Forelimb muscle (tissue), 1 donor: ENCODE results near the gene FAM47B. TPM values are rescaled to one million over a fixed set of nuclear protein-coding genes. Genes with fewer than 3 reads are reported as not detected.

Experiments used
- DNase-seq: peaks from one replicate; pipeline ENCODE4 v3.0.0-alpha.2; 2013; ENCODE audit warnings: low read depth
- polyA plus RNA-seq: library from polyadenylated mRNA; unstranded; fragments of 120-200 nt; gene quantifications from one replicate; pipeline ENCODE4 v1.2.1, GENCODE V29; 2013; ENCODE audit not compliant: insufficient read length

The FAM47B gene
- not detected for polyA plus RNA-seq

DNA sequence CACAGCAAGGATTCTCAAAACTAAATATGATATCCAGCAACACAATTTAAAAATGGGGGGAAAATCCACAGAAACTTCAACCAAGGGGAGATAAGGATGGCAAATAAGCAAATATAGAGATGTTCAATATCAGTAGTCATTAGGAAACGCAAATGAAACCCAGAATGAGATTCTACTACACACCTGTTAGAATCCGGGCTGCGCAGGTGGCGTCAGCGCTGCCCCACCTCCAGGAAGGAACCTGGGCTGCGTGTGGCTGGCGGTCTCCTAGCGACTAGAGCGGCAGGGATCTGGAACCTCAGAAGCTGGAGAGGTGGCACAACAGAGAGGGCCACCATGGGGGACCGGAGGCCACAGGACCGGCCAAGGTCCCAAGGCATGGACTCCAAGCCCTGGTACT is at the start of gene FAM47B:
TSS of gene FAM47B (plus strand) at position 301 of the 400 bp plus-strand sequence. CDS start at position 337, 36 bp downstream.
- DNase-seq = no peak

DNA sequence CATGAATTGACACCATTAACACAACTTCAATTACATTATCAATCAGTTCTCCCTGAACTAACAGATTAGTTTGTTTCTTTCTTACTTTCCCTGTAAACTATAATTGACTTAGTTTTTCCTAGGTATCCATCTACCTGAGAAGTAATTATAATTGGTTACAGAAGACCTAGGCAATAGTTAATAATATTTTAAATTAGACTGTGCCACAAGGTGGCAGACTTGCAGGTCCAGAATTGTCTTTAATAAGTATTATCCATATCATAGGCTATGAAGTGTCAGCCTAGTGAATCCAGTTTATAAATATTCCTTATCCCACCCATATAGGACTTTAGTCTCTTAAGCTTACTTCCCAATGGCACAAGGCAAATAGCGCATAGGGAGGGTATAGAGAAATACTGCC is 48.9 kb upstream of the FAM47B start:
- no peak for DNase-seq

DNA sequence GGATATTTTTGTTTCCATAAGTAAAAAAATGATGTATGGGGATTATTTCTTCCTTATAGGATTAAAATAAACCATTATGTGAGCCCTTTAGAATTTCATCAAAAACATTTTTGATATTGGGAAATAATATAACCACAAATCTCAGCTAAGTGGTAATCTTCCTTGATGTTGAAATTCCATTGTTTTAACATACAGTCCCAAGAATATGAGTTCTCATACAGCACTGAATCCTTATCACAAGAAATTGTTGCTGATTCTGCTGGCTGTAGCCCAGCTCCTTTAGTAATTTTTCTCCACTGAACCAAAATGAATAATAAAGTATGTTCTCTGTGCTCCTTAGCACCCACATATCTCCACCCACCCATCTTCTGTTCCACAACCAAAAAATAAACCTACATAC is 41.9 kb upstream of the FAM47B start:
- DNase-seq = no peak

DNA sequence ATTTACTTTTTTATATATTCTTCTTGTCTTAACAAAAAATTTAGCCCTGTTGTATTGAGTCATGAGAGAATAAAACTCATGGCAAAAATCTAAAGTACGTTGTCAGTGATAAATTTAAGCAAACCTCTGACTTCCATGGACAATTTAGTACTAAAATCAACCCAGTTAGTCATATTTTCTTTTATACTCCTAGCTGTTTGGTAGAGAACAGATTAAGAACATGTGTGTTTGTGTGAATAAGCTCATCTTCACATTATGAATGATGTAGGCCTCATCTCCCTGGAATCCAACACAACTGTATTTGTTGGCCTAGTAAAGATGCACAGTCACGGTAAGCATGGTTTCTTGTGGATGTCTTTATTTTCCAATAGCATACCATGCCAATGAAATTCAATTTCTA is 40.8 kb upstream of the FAM47B start:
- DNase-seq = no peak

DNA sequence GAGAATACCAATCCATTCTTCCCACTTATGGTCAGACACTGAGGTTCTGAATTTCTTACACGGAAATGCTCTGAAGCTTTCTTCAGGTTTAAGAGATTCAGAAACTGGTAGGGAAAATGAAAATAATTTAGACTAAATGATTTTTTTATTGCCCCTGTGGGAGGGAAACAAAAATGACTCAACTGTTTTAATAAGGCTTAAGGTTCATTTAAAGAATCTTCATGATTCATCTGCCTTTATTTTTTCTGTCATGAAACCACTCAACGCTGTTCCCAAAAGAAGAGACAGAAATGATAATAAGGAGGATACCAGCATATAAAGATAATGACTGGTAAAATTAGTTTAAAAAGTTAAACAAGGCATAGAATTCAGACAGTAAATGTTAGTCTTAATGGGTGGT is 39.3 kb upstream of the FAM47B start:
- DNase-seq = no peak

DNA sequence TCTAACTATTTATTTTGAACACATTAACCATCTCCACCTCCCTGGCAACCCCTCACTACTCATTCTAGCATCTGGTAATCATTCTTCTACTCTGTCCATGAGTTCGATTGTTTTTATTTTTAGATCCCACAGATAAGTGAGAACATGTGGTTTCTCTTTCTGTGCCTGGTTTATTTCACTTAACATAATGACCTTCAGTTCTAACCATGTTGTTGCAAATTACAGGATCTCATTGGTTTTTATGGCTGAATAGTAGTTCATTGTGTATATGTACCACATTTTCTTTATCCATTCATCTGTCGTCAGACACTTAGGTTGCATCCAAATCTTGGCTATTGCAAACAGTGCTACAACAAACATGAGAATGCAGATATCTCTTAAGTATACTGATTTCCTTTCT is 33.4 kb upstream of the FAM47B start:
- no peak for DNase-seq

DNA sequence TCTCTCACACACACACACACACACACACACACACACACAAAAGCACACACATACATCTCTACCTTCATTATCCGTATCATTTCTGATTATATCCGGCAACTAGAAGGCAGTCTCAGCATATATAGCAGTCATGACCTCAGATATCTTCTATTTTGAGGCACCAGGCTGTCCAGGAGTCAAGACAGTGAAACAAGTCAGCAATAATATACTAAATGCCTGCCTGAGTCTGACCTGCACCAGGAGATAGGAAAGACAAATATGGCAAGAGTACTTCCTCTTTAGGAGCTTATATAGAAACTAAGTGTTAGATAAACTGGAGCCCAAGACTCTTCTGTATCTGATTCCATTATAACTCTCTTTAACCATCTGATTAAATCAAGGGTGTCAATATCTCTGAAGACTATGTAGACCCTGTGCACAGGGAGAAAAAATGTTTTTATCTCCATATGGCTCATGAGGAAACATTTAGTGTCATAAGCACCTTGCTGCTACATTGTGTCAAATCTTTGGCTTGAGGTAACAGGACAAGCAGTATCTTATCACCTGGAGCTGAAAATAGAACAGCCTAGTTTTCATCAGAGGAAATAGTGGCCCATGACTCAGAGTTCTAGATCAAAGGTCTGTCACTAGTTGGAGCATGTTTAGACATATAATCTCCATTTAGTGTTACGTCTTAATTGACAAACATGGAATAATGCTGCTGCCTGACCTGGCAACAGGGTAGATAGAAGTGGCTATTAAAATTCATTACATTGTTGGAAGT is 27.0 kb upstream of the FAM47B start:
- no peak for DNase-seq

DNA sequence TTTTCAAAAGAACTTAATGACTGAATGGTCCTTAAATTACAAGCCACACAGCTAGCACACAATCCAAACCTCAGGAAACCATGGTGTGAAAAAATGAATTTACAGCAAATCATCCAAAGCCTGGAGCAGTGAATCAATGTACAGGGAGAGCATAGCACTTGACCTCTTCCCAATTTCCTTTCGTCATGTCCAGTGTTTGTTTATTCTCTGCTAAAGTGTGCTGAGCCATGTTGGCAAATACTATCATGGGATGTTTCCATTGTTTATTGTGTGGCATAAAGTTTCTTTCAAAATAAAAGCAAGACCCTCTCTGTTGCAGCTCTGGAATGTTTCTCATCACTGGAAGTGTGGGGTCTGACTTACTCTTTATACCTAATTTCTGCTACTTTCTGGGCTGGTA is 25.4 kb upstream of the FAM47B start:
- no peak for DNase-seq

DNA sequence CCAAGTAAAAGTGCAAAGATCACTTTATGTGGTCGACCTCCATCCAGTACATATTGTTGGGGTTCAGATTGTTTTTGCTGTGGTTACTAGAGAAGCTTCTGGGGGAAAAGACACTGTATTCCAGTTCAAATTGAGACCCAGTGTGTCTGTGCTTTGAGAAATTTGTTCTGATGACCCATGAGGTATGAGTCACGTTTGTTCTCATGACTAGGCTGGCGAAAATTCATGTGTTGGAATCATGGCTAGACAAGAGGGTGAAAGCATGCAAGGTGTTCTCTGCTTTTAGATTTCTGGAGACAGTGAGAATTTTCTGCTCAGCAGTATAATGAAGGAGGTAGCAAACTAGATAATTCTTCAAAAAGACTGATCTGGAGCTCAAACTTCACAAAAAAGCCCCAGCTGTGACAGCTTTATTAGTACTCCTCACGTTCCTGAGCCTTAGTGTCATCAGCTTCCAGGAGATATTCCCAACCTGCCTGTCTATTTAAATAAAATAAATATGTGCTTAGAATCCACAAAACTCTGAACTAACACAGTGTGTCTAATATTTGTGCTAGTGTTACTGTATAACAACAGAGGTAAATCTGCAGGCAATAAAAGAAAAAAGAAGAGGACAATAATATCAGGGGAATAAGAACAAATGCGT is 24.4 kb upstream of the FAM47B start:
- no peak for DNase-seq

DNA sequence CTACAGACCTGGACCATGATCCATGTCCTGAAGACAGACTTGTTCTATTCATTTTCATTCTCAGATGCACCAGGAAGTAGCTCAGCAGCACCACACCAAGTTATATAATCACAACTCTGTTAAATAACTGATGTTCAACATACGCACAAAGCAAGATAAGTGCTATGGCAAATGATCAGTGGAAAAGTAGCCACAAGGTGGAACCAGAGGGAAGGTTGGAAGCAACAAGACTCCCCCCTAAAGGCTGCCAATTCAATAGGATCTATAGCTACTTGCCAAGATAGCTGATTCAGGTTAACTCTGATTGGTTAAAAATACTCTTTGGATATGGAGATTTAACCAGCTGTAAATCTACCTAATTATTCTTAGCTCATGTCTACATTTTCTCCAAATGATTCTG is 23.7 kb upstream of the FAM47B start:
- DNase-seq = no peak

DNA sequence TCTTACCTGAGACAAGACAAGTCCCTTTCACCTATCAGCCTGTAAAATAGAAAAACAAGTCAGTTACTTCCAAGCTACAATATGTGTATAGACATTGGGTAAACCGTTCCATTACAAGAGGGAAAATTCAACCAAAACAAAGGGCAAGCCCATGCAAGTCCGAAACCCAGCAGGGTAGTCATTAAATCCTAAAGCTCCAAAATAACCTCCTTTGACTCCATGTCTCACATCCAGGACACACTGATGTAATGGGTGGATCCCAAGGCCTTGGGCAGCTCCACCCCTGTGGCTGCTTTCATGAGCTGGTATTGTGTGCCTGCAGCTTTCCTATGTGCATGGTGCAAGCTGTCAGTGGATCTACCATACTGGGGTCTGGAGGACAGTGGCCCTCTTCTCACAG is 14.7 kb upstream of the FAM47B start:
- no peak for DNase-seq

DNA sequence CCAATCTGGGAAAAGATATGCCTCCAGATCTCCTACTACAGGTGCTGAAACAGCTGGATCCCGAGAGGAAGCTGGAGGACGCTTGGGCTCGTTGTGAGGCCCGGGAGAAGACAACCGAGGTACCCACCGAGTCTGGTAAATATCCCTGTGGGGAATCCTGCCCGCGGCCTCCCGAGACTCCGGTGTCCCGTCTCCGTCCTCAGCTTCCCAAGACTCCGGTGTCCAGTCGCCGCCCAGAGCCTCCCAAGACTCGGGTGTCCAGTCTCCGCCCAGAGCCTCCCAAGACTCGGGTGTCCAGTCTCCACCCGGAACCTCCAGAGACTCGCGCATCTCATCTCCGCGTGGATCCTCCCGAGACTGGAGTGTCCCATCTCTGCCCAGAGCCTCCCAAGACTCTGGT is 639 bp downstream of the FAM47B start:
- no peak for DNase-seq

DNA sequence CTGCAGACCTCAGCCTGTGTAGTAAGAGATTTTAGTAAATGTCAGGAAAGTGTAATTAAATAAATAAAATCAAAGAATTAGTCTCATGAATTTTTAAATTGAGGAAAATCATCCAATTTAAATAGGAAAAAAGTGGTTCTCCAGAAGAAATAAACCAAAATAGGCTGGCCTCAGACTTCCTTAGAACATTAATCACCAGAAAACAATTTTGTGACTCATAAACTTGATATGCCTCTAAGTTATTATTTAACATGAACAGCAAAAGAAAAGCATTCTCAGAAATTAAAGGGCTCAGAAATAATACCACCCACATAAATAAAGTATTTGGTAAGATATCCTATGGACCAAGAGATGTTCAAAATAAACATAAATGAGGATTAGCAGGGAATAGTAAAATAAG is 14.3 kb downstream of the FAM47B start:
- no peak for DNase-seq

DNA sequence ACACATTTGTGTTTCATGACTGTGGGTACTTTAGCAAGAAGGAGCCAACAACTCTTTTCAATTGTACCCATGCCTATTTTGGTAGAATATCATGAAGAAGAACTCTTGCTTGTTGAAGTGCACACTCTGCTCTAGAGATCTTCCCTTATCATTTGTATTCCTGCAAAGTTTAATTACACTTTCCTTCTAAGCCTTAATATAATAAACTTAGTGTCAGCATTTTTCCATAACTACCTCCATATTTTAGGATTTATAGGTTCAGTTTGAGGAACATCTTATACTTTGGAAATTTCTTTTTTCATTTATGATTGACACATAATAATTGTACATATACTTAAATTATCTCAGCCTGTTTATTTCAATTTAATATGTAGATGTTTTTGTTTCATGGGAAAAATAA is 19.1 kb downstream of the FAM47B start:
- no peak for DNase-seq

DNA sequence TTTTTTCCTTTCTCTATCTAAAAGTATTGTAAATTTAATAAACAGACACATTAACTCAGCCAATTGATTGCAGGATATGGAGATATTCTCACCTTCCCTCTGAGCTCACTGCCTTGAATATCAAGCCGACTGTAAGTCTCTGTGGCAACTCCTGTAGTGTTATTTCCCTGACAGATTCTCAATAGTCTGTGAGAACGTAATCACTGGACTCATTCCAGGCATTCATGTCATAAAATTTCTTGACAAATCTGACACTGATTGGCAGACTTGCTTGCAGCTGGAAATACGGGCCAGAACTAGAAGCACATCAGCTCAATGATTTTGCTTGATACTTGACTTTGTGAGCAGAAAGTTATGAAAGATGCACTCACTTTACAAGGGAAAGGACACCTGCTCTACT is 29.6 kb downstream of the FAM47B start:
- no peak for DNase-seq

DNA sequence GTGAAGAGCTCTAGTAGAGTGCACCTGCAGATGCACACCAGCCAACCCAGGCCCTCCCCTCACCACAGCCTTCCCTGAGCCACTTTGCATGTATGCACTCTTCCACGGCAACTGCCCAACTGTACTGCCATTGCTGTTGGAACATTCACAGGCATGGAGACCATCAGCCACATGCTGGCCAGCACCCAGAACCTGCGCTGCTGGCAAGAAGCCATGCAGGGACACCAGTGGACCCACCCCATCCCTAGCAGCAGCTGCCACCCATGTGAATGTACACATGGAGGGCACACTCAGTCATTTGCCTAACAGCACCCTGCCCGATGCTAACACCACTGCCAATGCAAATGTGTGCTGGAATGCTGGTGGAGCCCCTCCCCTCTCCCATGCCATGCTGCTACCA is 35.6 kb downstream of the FAM47B start:
- DNase-seq = no peak

DNA sequence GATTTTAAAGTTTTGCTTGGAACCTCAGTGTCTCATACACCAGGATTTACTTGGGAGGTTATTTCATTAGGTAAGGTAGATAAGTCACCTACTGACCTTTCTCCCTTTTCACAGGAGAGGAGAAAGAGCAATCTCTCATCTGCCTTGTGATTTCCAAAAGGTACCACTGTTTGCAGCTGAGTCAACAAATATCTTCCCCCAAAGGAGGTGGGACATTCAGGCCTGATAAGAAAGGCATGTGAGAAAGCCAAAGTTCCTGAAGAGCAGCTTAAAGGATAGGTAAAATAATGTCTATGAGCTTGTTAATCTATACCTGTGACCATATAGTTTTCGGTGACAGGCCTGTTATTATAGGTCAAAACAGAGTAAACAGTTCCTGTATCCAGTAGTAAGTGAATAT is 45.0 kb downstream of the FAM47B start:
- no peak for DNase-seq
